CD4-positive, alpha-beta T cell treated with Interleukin-15 for 1 hour (primary cell): ENCODE data around the gene KRTAP12-1.

ENCODE experiments used
- DNase-seq: peaks from one replicate; pipeline ENCODE4 v3.0.0-alpha.2; 2020

The KRTAP12-1 gene, protein sequence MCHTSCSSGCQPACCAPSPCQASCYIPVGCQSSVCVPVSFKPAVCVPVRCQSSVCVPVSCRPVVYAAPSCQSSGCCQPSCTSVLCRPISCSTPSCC

DNA sequence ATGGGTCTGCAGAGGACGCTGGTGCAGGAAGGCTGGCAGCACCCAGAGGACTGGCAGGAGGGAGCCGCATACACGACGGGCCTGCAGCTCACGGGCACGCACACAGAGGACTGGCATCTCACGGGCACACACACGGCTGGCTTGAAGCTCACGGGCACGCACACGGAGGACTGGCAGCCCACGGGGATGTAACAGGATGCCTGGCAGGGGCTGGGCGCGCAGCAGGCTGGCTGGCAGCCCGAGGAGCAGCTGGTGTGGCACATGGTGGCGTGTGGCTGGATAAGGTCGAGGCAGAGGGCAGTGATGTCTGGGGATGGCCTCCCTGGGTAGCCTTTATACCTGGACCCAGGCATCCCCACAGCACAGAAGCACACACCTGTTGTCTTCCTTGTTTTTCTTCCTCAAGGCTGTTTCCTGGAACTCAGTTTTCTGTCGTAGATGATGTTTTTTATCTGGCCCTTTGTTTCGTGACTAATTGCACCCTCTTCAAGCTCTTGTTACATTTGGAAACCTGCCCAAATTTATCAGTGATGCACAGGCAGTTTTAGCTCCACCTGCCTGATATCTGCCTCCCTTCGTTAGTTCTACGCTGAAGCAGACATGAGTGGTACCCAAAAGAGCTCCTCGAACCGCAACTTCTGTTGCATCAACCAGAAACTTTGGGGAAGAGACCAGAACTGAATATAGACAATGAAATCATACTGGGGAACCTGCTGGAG lies at the start of gene KRTAP12-1:
Gene KRTAP12-1 (minus strand): TSS at position 303 of the 719 bp plus-strand sequence. CDS start 40 bp downstream, at position 263.
- no peak for DNase-seq

DNA sequence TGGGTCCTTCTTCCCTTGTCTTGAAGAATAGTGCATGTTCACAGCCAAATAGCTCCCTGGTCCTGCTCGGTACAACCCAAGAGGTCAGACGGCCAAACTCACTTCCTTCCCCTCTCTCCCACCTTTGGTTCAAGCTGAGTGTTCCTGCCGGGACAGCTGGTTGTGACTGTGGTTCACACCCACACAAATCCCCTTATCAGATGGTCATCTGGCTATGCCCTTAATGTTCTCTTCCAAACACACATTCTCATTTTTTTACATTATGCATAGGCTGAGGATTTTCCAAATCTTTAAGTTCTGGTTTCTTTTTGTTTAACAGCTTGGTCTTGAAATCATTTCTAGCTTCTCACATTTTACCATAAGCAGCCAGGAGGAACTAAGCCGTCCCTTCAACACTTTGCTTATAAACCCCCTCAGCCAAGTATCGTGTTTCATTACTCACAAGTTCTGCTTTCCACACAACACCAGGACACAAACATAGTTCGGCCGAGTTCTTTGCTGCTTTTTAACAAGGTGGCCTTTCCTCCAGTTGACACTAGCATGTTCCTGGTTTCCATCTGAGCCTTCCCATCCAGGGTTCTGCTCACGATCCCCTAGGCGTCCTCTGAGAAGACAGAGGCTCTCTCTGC lies 49.1 kb upstream of the KRTAP12-1 start:
- no peak for DNase-seq

DNA sequence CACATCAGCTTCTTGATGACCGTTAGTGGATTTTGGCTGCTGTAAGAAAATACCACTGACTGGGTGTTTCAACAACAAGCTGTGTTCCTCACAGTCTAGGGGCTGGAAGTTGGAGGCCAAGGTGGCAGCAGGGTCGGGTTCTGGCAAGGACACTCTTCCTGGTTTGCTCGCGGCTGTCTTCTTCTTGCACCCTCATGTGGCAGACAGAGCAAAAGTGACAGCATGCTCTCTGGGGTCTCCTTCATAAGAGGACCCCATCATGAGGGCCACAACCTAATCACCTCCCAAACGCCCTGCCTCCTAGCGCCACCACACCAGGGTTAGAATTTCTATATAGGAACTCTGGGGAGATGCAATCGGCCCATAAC lies 48.0 kb upstream of the KRTAP12-1 start:
- no peak for DNase-seq

DNA sequence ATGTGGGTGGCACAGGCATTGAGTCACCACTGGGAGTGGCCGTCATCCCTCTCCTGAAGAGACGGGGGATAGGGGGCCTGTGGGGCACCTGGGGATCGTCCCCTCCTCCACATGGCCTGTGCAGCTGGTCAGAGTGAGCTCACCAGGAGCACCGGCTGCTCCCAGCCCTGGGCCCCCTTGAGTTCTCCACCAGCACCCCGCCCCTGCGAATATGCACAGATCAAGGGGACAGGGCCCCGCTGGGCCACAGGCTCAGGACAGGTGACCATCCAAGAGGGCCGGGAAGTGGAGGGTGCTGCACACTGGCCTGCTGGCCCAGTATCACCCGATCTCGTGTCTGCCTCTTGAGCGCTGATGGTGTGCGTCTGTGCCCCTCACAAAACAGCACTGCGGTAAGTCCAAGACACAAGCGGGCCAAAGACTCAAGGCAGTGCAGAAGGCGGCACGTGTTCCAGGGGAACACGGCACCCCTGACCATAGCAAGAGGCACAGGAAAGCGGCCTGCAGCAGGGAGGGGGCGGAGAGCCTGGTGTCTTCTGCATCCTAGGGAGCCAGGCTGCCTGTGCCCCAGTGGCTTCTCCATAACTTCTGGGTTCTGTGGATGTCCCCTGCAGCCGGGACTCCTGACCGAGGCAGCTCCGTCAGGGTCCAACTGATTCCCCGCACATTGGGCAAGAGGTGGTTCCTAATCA lies 47.5 kb upstream of the KRTAP12-1 start:
- no peak for DNase-seq

DNA sequence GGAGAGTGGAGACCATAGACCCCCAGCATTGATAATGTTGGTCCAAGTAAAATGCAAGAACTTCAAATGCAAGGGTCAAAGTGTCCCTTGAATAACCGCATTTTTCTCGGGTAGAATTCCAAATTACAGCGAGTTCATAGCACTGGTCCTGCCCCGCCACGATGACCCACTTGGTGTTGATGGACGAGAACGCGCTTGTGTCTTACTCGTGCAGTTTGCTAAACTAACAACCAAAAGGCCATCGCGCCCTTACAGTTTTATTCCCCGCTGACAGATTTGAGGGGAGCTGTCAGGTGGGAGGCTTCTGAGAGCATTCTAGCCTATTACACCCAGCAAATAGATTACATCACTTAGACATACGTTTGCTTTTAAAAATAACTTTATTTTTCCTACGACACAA lies 46.8 kb upstream of the KRTAP12-1 start:
- no peak for DNase-seq

DNA sequence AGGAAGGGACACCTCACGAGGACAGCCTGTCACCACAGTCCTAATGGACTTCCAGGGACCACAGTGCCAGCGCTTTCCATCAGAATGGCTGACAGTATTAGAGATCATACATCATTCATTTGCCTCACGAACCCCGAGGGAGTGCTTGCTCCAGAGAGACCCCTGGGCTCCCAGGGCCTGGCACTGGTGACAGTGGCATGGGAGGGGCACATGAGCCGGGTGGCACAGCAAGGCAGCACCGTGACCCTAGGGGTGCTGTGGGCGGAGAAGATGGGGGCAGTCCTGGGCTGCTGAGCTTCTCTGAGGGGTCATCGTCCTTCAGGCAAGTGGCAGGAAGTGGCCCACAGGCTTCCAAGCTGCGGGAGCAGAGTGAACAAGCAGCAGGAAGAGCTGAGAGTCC lies 45.8 kb upstream of the KRTAP12-1 start:
- DNase-seq, result no peak

DNA sequence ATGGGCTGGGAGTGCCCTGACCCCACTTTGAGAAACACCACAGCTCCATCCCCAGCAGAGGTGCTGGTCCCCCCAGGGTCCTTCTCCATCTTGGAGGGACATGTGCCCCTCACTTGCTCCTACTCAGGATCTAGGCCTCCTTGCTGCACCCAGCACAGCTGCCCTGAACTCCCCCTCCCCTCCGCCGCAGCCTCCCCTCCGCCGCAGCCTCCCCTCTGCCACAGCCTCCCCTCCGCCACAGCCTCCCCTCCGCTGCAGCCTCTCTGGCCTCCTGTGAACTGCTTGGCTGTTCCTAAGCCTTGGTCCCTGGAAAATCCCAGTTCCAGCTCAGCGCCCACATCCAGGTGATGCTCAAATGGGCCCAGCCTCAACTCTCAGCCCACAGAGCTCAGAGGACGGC lies 45.4 kb upstream of the KRTAP12-1 start:
- DNase-seq, result no peak

DNA sequence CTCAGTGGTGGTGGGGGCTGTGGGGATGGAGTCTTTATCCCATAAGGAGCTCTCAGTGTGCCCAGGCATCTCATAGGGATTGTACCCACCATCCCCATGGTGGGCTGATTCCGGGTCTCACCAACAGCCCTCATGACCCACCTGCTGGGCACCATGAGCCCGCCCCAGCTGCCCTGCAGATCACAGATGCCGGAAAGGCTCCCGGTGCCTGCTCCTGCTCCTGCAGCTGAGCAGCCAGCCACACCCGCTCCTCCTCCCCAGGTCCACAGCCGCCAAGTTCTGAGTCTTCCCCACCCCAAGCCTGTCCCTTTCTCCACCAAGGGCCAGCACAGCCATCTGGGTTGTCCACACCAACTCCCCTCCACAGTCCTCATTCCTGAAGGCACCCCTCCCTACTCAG lies 44.9 kb upstream of the KRTAP12-1 start:
- no peak for DNase-seq

DNA sequence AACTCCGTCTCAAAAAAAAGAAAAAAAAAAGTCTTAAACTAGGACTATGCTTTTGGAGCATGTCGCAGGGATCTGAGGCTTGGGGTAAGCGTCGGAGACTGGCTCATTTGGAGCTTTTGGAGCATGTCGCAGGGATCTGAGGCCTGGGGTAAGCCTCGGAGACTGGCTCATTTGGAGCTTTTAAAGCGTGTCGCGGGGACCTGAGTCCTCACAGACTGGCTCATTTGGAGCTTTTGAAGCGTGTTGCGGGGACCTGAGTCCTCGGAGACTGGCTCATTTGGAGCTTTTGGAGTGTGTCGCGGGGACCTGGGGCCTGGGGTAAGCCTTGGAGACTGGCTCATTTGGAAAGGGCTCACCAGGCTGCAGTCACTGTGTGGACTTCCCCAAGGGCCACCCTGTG lies 43.0 kb upstream of the KRTAP12-1 start:
- DNase-seq, result no peak

DNA sequence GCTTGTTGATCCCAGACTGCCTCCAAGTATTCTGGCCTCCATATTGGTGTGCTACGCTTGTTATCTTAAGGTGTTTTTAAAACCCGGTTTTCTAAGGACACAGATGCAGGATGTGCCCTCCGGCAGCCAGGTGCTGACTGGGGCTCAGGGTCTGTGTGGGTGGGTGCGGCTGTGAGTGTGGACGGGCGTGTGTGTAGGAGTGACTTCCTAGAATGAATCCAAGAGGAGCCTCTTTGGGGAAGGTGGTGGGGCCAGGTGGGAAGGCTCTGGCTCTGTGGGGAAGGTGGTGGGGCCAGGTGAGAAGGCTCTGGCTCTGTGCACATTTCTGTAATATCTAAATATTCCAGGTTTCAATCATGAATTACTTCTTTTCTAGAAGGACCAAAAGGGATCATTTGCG lies 42.2 kb upstream of the KRTAP12-1 start:
- no peak for DNase-seq

DNA sequence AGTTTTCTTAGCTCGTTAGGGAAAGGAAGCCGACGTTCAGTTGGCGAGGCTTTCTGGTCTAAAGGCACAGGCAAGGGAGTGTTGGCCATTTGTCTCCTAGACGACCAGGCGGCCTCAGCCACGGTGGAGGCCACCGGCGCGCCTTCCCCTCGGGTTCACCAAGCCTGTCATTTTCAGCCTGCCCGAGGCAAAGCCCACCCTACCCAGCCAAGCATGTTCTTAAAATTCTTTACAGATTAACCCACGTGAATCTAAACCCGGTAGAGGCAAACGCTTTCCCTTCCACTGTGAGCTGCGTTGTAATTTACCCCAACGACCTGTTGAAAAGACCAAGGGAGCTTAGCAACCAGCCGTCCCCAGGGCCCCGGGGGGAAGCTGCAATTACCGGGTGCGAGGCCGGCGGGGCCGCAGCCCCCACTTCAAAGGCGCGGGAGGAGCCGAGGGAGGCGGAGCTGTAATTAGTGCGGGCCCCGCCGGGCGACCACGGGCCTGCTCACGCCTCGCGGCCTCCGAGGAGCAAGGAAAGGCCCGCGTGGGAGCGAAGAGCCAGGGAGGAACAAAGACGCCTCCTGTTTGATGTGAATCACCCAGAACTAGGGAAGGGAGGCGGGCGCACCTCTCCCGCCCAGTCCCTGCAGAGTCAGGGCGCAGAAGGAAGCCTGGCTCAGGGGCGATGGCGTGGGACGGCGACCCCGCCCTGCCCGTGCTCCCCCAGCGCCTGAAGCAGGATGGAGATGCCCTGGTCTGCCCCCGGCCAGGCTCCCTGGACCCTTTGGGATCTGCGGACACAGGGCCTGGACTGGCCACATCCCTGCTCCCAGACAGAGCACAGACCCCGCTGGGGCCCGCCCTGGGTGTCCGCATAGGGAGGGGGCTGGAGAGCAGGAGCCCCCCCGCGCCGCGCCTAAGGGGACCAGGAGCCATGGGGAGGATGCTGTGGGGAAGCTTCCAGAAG lies 41.5 kb upstream of the KRTAP12-1 start:
- DNase-seq, result no peak

DNA sequence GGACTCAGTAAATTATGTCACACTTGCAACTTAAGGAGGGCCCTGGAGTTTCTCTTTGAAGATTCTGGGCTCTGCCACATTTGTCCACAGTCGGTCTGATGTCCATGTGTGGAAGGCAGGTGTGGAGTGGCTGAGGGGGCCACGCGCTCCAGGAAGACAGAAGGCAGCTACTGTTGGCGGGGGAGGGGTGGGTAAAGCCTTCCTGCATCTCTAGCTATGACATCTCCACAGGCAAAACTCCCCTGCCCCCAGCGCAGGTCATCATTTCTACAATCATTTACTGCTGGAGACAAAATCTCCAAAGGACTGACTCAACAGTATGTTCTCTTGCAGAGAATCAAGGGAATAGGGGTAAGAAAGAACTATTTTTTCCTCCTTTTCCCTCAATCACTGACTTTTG lies 40.8 kb upstream of the KRTAP12-1 start:
- no peak for DNase-seq

DNA sequence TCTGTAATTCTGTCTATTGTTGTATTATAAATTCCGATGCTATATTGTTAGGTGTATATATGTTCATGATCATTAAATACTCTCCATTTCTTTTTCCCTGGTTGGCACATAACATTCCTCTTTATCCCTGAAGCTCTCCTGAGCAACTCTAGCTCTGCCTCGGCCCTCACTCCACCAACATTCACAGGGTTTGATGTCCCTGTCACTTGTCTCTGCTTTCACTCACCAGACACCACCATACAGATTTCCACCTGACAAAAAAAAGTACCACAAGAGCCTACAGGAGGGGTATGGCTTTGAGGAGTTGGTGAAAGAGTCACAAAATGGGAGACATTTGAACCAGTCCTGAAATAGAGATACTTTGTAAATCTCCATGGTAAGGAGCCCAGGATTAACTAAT lies 38.2 kb upstream of the KRTAP12-1 start:
- DNase-seq, result no peak

DNA sequence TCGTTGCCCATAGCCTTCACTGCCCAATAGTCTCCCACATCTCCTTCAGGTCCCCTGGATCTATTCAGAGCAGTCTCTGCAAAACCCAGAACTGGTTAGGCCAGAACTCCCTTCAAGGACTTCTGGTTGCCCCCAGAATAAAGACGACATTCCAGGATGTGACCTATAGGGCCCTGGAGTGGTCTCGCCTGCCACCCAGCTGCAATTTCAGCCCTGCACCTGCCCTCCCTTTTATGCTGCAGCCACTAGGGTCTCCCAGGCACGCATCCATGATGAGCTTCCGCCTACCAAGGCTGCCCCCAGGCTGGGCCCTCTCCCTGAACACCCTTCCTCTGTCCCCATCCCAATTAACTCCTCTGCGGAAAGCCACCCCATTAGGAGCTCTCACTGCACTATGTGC lies 36.6 kb upstream of the KRTAP12-1 start:
- DNase-seq, result no peak

DNA sequence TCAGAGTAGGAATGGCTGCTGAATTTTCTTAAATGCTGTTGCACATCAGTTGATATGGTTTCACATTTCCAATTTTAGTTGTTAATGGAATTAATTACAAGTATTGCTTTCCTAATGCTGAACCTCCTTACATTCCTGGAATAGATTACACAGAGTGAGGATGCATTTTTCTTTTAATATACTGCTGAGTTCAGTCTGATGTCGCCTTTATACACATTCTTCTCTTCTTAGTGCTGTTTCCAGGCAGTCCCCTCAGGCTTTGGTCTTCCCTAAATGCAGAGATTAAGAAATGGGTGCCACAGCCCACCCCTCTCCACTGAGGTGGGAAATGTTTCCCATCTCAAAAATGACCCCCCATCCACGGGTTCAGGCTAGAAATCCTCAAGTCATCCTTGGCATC lies 36.1 kb upstream of the KRTAP12-1 start:
- no peak for DNase-seq

DNA sequence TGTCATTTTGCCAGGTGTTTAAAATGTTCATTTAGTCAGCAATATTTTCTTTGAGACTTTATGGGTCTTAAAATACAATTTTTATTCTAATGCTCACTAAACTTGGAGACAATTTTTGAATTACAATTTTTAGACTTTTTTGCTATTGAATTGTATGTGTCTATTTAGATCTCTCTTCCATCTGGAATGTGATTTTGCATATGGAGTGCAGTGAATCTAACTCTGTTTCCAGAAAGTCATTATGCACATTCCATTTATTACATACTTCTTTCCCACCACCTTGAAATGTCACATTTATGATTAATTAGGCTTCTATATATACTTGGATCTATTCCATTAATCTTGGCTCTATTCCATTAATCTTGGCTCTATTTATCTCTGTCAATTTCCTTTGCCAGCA lies 35.0 kb upstream of the KRTAP12-1 start:
- no peak for DNase-seq

DNA sequence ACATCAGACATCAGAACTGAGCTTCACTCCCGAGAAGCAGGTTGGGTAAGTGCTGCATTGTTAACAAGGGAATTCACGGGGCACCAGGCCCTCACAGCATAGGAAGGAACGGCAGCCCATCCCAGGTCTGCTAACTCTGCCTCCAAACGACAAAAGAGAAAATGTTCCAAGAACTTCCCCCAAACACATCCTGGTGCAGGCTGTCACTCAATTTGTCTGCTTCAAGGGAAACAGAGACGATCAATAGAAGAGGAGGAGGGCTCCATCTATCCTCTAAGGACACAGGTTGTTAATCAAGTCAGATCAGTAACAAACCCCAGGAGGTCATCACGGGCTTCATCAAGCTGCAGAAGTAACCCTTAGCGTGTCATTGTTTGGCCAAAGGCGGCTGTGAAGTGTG lies 32.9 kb upstream of the KRTAP12-1 start:
- DNase-seq, result no peak

DNA sequence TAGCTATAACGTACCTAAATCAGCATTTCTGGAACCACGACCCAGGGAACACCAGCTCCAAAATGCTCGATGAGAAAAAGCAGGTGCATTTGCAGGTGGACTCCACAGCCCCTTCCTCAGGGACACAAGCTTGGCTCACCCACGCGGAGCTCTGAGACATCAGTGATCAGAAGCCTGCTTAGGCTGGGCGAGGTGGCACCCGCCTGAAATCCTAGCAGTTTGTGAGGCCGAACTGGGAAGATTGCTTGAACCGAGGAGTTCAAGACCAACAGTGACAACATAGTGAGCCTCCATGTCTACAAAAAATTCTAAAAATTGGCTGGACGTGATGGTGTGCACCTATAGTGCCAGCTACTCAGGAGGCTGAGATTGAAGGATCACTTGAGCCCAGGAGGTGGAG lies 31.9 kb upstream of the KRTAP12-1 start:
- DNase-seq, result no peak

DNA sequence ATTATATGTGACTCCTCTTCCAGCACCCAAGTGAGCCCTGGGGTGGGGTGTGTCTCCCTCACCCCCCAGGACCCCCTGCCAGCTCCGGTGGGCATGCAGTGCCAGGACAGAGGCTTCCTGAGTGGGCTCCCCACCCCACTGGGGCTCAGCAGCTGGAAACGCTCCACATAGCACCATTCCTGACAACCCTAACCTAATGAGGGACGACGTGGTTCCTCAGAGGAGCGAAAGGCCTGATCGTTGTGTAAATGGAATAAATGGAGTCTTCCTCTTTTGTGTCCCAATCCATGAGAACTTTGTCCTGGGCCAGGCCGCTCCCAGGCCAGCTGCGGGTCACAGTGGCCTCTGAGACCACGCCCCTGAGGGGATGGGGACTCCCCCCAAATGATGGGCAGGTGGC lies 31.2 kb upstream of the KRTAP12-1 start:
- DNase-seq, result no peak

DNA sequence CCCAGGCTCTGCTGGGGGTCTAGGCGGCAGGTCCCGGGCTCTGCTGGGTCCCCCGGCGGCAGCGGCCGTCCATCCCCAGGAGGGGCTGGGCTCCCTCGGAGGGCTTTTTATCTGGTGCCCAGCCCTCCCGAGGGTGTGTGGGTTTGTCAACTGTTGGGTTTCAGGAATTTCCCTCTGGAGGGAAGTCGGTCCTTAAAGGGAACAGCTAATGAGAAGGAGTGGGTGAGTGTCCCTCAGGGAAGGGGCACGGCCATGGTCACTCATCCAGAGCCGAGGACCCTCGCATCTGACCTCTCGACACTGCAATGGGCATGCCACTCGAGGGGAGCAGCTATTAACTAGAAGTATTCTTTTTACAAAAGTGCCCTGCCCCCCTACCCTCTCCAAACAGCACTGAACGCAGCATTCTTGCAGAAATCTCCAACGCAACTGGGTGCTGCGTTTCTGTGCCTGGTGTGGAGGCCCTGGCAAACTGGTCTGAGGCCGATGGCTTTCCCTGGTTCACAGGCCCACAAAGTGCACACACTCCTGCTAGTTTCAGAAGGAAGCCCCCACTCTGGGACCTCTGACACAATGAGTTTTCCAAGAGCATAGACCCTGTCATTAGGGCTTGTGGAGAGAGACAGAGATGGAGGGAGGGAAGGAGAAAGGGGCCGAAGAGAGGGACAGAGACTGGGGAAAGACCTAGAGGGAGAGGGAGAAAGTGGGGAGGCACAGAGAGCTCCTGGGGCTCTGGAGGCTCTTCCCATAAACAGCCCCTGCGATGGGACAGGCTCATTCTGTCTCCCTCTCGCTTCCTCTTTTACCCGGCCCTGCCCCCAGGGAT lies 30.5 kb upstream of the KRTAP12-1 start:
- no peak for DNase-seq

DNA sequence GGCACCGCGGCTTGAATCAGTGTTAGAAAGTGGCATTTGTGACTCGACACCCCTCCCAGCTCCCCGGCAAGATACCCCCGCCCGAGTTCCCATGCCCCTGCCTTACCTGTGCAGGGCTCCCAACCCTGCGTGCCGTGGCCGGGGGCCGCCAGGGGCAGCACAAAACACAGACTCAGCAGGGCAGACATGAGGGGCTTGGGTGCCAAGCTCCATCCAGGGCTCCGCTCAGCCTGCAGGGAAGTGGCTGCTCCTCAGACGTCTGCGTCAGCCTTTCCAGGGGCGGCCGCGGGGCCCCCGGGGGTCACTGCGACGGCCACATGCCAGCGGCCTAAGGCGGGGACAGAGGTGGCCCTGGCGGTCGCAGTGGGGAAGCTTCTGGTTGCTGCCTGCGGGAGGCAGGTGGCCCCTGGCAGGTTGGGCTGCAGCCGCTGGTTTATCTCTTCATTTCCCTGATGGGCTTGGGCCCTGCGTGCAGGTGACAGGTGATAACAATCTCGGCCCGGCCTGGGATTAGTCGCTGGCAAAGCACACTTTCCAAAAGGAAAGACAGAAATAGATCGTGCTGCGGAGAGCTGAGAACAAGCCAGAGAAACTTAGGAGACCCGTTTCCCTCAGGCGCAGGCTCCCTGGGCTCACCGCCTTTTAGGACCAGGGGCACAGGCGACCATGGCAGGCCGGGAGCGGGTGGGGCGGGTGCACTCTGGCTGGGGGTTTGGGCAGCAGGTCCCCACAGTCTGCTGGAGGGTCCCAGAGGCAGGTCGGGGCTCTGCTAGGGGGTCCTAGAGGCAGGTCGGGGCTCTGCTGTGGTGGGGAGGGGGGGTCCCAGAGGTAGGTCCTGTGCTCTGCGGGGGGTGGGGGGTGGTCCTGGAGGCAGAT lies 29.6 kb upstream of the KRTAP12-1 start, which contains the start of gene TSPEAR:
Gene TSPEAR (minus strand): TSS at position 246 of the 876 bp plus-strand sequence. CDS start 58 bp downstream, at position 188.
- DNase-seq, result no peak
